Hepatocyte (in vitro differentiated cells): ENCODE measurements around the gene HSPA4L. TPM values are rescaled to one million over a fixed set of nuclear protein-coding genes. Genes with fewer than 3 reads are reported as not detected.
A peak's percentile ranks its signal among the peaks of the same experiment; 100 is the strongest.

Source experiments
- DNase-seq: peaks from one replicate; pipeline ENCODE4 v3.0.0-alpha.2; 2016; ENCODE audit warnings: low spot score
- H2AFZ ChIP-seq: fragments of 200-600 bp; sonication (generic); 2 replicates; pipeline ENCODE4 v1.6.0; 2016; ENCODE audit warnings: antibody characterized with exemption, mild to moderate bottlenecking
- H3K27ac ChIP-seq: fragments of 200-600 bp; sonication (generic); 2 replicates; pipeline ENCODE4 v1.5.1; 2016; ENCODE audit warnings: mild to moderate bottlenecking
- H3K27me3 ChIP-seq: fragments of 200-600 bp; sonication (generic); 2 replicates; pipeline ENCODE4 v1.6.1; 2016
- H3K36me3 ChIP-seq: fragments of 200-600 bp; sonication (generic); replicated peaks from 2 replicates; pipeline ENCODE4 v1.5.1; 2016; ENCODE audit warnings: low read depth; ENCODE audit not compliant: insufficient read depth
- H3K4me1 ChIP-seq: fragments of 200-600 bp; sonication (generic); 2 replicates; pipeline ENCODE4 v1.5.1; 2016; ENCODE audit warnings: mild to moderate bottlenecking, moderate library complexity; ENCODE audit not compliant: insufficient read depth
- H3K4me2 ChIP-seq: fragments of 200-600 bp; sonication (generic); 2 replicates; pipeline ENCODE4 v1.6.0; 2016
- H3K4me3 ChIP-seq: fragments of 200-600 bp; sonication (generic); 2 replicates; pipeline ENCODE4 v1.5.1; 2016; ENCODE audit warnings: mild to moderate bottlenecking
- H3K79me2 ChIP-seq: fragments of 200-600 bp; sonication (generic); 2 replicates; pipeline ENCODE4 v1.6.0; 2017; ENCODE audit warnings: mild to moderate bottlenecking
- H3K9me2 ChIP-seq: fragments of 200-600 bp; sonication (generic); replicated peaks from 2 replicates; pipeline ENCODE4 v1.6.0; 2017; ENCODE audit warnings: mild to moderate bottlenecking; ENCODE audit not compliant: insufficient read depth
- H3K9me3 ChIP-seq: fragments of 200-600 bp; sonication (generic); 2 replicates; pipeline ENCODE4 v1.5.1; 2016; ENCODE audit warnings: low read depth, mild to moderate bottlenecking
- H4K20me1 ChIP-seq: fragments of 200-600 bp; sonication (generic); 2 replicates; pipeline ENCODE4 v1.6.0; 2016; ENCODE audit warnings: mild to moderate bottlenecking; ENCODE audit not compliant: insufficient read depth, poor library complexity, severe bottlenecking
- CTCF ChIP-seq: fragments of 200-600 bp; sonication (generic); IDR thresholded peaks from 2 replicates; pipeline ENCODE4 v1.5.1; 2016; ENCODE audit warnings: antibody characterized with exemption, mild to moderate bottlenecking; ENCODE audit not compliant: poor library complexity
- EZH2 ChIP-seq: fragments of 200-600 bp; sonication (generic); IDR thresholded peaks from 2 replicates; pipeline ENCODE4 v1.6.1; 2016; ENCODE audit warnings: antibody characterized with exemption, mild to moderate bottlenecking, borderline replicate concordance
- EZH2phosphoT487 ChIP-seq: fragments of 200-600 bp; sonication (generic); IDR thresholded peaks from one replicate; pipeline ENCODE4 v1.6.1; 2018; ENCODE audit warnings: antibody characterized with exemption, mild to moderate bottlenecking, low read depth, moderate library complexity; ENCODE audit not compliant: unreplicated experiment, severe bottlenecking
- WGBS: methylation state at CpG from one replicate; pipeline ENCODE4 v1.1.6; 2016; ENCODE audit warnings: low lambda C conversion rate; ENCODE audit errors: missing lambda C conversion rate; 5-methylcytosine and 5-hydroxymethylcytosine counted together
- polyA plus RNA-seq: library from polyadenylated mRNA; unstranded; fragments of >200 nt; fragmentation: Nextera tagmentation; extraction: Ambion mirVana; gene quantifications from 2 replicates; pipeline ENCODE4 v1.2.1, GENCODE V29; 2016
- total RNA-seq: library from RNA; depleted of rRNA; stranded (reverse); fragments of >200 nt; gene quantifications from 2 replicates; pipeline ENCODE4 v1.2.3, GENCODE V29; 2014

Gene HSPA4L
- total and polyA plus RNA-seq, 2 experiments from 2014 or later = 1.7 to 2.7 TPM

- TF ChIP-seq CTCF (no peak), EZH2 (no peak)
- no peaks in the 10 kb centered on the region for H3K4me1 ChIP-seq
- no peak overlapping the region for H3K4me3 ChIP-seq
- H3K79me2 ChIP-seq = peaks cover 5% of the 10 kb centered on the region
- WGBS = 100% methylated on average over 1 of the region's 1 CpG
- no peak overlapping the region for H3K27ac ChIP-seq
- H2AFZ ChIP-seq = no peak overlapping the region
- peaks cover 18% of the 10 kb centered on the region for H3K9me3 ChIP-seq
- no peaks in the 10 kb centered on the region for H3K9me2 ChIP-seq
- H3K27me3 ChIP-seq = no peaks in the 10 kb centered on the region
- DNase-seq = no peak
- H3K4me2 ChIP-seq = no peak overlapping the region
- no peaks in the 10 kb centered on the region for H3K36me3 ChIP-seq
- no peaks in the 10 kb centered on the region for H4K20me1 ChIP-seq
Observed at GRCh38 chr4:127849505-127850234, 67.5 kb downstream of the HSPA4L start.

- no peak overlapping the region for H3K27ac ChIP-seq
- no peak overlapping the region for H2AFZ ChIP-seq
- no peaks in the 10 kb centered on the region for H4K20me1 ChIP-seq
- peaks cover 8% of the 10 kb centered on the region for H3K4me1 ChIP-seq
- H3K4me2 ChIP-seq = no peak overlapping the region
- H3K36me3 ChIP-seq = no peaks in the 10 kb centered on the region
- H3K27me3 ChIP-seq = no peaks in the 10 kb centered on the region
- peaks cover 18% of the 10 kb centered on the region for H3K9me3 ChIP-seq
- TF ChIP-seq EZH2 (no peak), CTCF (no peak), EZH2phosphoT487 (no peak)
- DNase-seq = no peak
- 35% methylated on average over 1 of the region's 1 CpG for whole genome bisulfite sequencing
- H3K9me2 ChIP-seq = no peaks in the 10 kb centered on the region
- no peaks in the 10 kb centered on the region for H3K79me2 ChIP-seq
- no peak overlapping the region for H3K4me3 ChIP-seq
Observed at GRCh38 chr4:127852661-127853060, 70.5 kb downstream of the HSPA4L start.

- Histone ChIP-seq H3K79me2 (no peaks in the 10 kb centered on the region), H3K9me2 (no peaks in the 10 kb centered on the region), H3K4me3 (no peak overlapping the region), H3K9me3 (peaks cover 1% of the 10 kb centered on the region), H4K20me1 (no peaks in the 10 kb centered on the region), H3K27ac (peak overlapping the region; percentile 60), H3K4me1 (peaks cover 8% of the 10 kb centered on the region), H3K27me3 (no peaks in the 10 kb centered on the region), H2AFZ (no peak overlapping the region), H3K36me3 (no peaks in the 10 kb centered on the region), H3K4me2 (no peak overlapping the region)
- TF ChIP-seq CTCF = no peak
- no peak for TF ChIP-seq EZH2phosphoT487
- no peak for TF ChIP-seq EZH2
- no peak for DNase-seq
Observed at GRCh38 chr4:127856196-127856812, 74.2 kb downstream of the HSPA4L start.
